C1 segment of cervical spinal cord (tissue), 14 donors: ENCODE measurements around the gene PIGT.
A peak's percentile ranks its signal among the peaks of the same experiment; 100 is the strongest.

ENCODE experiments used
- DNase-seq, 14 donors: peaks; one replicate each; lab custom pipeline; 2025; lab: John Stamatoyannopoulos, UW

The PIGT gene

DNA sequence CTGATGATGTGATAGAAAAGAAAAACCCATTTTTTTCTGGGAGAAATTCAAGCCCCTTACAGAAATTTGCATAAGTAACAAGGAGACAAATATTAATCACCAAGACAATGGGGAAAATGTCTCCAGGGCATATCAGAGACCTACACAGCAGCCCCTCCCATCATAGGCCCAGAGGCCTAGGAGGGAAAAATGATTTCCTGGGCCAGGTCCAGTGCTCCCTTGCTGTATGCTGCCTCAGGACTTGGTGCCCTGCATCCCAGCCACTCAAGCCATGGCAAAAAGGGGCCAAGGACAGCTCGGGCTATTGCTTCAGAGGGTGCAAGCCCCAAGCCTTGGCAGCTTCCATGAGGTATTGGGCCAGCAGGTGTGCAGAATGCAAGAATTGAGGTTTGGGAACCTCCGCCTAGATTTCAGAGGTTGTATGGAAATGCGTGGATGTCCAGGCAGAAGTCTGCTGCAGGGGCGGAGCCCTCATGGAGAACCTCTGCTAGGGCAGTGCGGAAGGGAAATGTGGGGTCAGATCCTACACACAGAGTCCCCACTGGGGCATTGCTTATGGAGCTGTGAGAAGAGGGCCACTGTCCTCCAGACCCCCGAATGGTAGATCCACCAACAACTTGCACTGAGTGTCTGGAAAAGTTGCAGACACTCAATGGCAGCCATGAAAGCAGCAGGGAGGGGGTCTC lies 15.5 kb upstream of the PIGT start:
- DNase-seq, result no peak

GRCh38 chr20:45402946-45403345 lies 13.0 kb upstream of the PIGT start:
- DNase-seq, result no peak

DNA sequence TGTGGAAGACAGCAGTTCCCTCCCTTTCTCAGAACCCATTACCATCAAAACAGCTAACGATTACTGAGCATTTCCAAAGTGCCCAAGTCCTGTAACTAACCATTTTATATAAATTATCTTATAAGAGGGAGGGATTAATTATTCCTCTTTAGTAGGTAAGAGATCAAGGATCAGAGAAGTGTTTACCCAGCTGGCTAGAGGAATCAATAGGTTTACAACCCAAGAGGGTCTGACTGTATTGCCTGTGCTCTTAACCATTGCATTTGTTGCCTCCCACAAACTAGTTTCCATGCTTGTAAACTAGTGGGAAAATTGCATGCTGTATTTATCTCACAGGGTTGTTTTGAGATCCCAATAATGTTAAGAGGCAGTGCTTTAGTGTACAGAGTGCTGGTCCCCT lies 11.5 kb upstream of the PIGT start:
- DNase-seq, result no peak

- DNase-seq, result peak in 3 of 14 donors; percentile 37 to 66 (median 57)
These were observed 10.2 kb upstream of the PIGT start for GRCh38 chr20:45405571-45406259.

DNA sequence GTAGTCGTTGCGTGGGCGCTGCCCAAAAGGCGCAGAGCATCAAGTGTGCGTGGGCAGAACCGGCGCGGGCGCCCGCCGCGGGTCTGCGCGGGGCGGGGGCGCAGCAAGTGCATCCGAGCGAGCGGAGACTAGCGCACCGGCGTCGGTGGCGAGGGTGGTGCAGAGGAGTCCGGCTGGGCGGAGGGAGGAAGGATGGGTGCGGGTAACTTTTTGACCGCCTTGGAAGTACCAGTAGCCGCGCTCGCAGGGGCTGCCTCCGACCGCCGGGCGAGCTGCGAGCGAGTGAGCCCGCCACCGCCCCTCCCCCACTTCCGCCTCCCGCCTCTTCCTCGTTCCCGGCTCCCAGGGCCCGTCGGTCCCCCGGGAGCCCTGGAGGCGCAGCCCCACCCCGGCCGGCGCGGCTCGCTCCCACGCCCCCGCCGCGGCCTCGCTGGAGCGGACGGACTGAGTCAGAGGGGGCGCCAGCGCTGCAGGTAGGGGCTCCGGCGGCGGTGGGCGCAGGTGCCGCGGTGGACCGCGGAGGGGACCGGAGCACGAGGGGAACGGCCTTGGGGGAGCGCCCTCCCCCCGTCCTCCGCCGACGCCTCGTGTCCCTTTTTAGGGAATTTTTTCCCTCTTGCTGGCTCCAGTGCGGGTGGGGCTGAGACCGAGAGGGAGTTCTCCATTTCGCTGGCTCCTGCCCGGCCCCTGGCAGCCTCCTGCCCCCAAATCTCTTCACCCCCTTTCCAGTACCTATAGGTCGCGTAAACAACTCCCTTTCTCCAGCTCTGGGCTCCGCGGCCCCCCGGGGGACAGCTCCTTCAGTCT lies 9.5 kb upstream of the PIGT start:
- peak in 12 of 14 donors; percentile 37 to 78 (median 60) for DNase-seq

- DNase-seq, result peak in 9 of 14 donors; percentile 34 to 74 (median 62)
These were observed 8.7 kb upstream of the PIGT start for GRCh38 chr20:45407067-45407745.

- peak in 12 of 14 donors; percentile 45 to 95 (median 80) for DNase-seq
These were observed 7.9 kb upstream of the PIGT start, which contains the start of gene DBNDD2 for GRCh38 chr20:45407783-45408645. TSS of gene DBNDD2 (plus strand) at chr20:45408289. CDS start at chr20:45408468, 179 bp downstream.

DNA sequence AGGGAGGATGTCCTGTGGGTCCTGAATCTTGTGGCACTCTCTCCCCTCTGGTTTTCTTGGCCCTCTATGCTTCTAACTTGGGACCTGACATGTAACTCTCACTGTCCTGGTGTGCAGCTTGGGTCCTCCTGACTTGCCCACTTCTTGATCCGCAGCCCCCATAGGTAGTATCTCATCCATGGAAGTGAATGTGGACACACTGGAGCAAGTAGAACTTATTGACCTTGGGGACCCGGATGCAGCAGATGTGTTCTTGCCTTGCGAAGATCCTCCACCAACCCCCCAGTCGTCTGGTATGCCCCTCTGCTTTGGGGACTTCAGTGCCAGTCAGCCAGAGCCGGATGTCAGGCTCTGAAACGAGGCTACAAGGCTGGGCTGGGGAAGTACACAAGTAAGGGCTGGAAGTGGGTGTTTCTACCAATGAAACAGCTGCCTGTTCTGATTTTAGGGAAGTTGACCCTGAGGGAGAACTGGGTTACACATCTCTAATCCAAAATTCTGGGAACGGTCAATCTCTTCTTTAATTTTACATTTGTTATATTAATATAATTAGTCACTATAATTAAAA lies 7.2 kb upstream of the PIGT start:
- DNase-seq, result peak in 9 of 14 donors; percentile 12 to 76 (median 36)

GRCh38 chr20:45409521-45410272 lies 6.2 kb upstream of the PIGT start:
- DNase-seq, result no peak

DNA sequence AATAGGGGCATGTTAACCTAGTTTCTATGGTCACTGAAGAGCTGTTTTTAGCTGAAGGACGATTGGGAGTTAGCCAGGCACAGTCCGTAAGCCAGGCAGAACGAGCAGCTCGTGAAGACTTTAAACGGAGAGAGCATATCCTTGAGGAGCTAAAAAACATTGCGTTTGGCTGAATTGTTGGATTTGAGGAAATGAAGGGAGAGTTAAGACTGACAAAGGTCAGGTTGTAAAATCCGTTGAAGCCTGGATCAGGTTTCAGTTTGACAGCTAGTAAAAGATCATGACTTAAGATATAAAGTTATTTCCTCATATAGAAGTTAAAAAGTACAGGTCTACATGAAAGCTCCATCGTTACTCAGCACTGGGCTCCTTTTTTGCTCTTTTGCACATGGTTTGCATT lies 5.1 kb upstream of the PIGT start:
- DNase-seq, result no peak

DNA sequence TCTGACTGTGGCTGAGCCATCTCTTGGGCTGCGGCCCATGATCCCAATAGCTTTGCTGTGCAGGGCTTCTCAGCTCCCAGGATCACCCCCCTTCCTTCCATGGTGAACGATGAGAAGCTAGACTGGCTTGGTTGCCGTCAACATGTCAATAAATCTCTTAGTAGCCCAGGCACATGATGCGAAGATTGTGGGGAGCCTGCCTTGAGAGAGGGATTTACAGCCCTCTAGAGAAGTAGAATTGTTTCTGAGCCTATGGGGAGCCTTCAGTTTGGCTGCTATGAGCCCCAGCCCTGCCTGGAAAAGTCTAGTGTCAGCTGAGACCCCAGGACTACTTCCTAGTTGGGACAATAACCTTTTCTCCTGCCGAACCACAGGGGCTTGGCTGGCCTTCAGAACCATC lies 3.3 kb upstream of the PIGT start:
- no peak for DNase-seq

DNA sequence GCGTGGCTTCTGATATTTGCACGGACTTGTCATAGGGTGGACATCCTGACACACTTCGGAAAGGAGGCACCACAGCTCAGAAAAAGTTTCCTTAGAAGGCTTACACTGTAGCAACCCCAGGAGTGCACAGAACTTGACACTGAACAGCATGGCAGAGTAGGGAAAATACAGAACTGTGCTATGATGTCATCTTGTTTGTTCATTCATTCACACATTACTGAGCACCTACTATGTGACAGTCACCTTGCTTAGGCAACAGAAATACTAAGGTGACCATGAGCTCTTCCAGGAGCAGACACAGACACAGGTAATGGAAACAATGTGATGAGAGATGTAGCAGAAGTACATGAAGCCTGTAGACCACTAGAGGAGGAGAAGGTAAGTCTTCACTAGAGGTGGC lies 2.5 kb upstream of the PIGT start:
- no peak for DNase-seq

DNA sequence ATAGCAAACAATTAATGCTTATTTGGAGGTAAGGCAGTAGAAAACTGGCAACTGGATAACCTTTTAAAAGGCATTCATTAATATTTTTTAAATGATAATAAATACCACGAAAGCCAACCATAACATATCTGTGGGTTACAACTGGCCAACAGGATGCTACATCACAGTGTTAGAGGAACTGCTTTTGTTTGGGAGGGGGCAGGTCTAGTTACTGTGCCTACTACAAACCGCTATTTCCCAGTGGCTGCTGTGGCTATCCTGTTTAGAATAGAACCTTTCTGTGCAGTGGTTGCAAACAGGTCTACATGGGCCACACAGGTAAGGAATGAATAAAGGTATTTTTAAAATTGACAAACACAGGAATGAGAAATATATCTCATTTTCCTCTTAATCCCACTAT lies 976 bp downstream of the PIGT start:
- no peak for DNase-seq

DNA sequence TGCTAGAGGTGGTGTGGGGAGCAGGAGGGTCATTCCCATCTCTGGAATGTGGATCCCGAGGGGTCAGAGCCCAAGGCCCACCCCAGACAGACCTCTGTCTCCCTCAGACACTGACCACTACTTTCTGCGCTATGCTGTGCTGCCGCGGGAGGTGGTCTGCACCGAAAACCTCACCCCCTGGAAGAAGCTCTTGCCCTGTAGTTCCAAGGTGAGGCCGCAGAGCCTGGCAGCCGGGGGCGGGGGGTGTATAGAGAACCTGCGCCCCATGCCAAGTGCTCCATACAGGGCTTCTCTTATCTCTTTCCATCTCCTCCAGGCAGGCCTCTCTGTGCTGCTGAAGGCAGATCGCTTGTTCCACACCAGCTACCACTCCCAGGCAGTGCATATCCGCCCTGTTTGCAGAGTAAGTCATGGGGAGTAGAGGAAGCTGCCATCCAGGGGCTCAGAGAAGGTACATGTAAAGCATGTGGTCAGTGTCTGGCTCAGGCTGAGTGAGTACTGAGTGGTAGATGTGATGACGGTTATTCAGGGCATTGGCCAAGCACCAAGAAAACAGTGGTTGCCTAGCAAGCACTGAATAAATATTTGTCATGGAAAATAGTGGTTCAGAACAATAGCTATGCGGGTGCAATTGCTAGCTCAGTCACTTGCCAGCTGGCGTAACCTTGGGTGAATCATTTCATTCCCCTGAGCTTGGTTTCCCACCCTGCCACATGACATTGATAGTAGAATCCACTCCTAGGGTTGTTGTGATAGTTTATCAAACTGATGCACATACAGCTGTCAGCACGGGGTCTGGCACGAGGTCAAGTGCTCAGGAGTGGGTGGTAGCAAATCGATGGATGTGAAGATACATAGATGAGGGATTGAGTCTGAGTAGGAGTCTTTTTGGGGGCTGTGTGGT lies 3.5 kb downstream of the PIGT start:
- peak in 2 of 14 donors; percentile 38 to 57 for DNase-seq

- DNase-seq, result no peak
These were observed 4.2 kb downstream of the PIGT start for GRCh38 chr20:45420125-45420524.

- DNase-seq, result no peak
These were observed 7.8 kb downstream of the PIGT start for GRCh38 chr20:45423700-45424099.

DNA sequence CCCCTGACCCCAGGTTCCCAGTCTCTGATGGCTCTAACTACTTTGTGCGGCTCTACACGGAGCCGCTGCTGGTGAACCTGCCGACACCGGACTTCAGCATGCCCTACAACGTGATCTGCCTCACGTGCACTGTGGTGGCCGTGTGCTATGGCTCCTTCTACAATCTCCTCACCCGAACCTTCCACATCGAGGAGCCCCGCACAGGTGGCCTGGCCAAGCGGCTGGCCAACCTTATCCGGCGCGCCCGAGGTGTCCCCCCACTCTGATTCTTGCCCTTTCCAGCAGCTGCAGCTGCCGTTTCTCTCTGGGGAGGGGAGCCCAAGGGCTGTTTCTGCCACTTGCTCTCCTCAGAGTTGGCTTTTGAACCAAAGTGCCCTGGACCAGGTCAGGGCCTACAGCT lies 9.6 kb downstream of the PIGT start:
- DNase-seq, result no peak

DNA sequence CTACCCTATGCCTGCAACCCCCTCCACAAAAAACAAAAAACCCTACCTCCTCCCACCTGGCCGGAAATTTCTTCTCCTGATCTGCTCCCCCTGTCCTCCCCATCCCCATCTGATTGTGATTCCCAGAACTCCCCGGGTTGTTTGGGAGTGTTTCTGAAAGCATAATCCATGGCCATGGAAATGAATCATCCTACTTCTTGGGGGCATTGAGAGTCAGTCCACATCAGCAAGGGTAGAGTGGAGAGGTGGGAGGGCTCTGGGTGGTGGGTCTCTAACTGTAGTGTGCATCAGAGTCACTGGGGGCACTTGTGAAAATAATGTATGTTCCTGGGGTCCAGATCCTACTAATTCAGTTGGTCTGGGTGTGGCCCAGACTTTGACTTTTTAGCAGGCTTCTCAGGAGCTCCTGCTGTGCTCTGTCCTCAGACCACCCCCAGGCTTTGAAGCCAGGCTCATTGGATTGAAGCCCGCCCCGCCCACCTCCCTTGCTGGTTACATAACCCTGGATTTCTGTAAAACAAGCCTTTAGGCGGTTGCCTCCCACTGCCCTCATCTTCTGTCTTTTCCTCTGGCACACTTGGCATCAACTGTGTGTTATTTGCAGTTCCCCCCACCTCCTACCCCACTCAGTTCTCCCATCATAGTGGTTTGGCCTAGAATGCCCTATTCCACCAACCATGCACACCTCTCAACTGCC lies 10.5 kb downstream of the PIGT start:
- no peak for DNase-seq
